ENCODE results near the gene XDH.

DNA sequence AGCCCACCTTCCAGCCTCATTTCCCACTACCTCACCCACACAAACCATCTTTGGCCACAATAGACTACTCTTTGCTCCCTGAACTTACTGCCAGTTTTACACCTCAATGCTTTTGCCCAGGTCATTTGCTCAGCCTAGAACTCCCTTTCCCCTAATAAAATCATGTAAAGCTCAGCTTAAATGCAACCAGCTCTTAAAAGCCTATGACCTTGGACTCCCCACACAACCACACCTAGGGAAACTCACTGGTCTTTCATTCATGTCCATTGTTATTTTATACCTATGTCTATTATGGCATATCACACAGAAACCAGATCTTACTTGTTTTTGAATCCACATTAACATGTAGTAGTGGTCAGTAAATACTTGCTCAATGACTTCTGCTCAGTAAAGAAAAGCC lies 14.5 kb upstream of the XDH start:
- TF ChIP-seq, protein P1, sequence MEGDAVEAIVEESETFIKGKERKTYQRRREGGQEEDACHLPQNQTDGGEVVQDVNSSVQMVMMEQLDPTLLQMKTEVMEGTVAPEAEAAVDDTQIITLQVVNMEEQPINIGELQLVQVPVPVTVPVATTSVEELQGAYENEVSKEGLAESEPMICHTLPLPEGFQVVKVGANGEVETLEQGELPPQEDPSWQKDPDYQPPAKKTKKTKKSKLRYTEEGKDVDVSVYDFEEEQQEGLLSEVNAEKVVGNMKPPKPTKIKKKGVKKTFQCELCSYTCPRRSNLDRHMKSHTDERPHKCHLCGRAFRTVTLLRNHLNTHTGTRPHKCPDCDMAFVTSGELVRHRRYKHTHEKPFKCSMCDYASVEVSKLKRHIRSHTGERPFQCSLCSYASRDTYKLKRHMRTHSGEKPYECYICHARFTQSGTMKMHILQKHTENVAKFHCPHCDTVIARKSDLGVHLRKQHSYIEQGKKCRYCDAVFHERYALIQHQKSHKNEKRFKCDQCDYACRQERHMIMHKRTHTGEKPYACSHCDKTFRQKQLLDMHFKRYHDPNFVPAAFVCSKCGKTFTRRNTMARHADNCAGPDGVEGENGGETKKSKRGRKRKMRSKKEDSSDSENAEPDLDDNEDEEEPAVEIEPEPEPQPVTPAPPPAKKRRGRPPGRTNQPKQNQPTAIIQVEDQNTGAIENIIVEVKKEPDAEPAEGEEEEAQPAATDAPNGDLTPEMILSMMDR (conservative IDR thresholded peaks at IDR 0.05): no peak
- no peak for TF ChIP-seq EZH2 (IDR thresholded peaks at IDR 0.05; ENCODE audit: low read depth)
